ENCODE measurements around the gene PTRHD1. TPM values are rescaled to one million over a fixed set of nuclear protein-coding genes. Genes with fewer than 3 reads are reported as not detected.

Gene PTRHD1
- total RNA-seq, 1 donor from 2014 or later, result 25.2 TPM

DNA sequence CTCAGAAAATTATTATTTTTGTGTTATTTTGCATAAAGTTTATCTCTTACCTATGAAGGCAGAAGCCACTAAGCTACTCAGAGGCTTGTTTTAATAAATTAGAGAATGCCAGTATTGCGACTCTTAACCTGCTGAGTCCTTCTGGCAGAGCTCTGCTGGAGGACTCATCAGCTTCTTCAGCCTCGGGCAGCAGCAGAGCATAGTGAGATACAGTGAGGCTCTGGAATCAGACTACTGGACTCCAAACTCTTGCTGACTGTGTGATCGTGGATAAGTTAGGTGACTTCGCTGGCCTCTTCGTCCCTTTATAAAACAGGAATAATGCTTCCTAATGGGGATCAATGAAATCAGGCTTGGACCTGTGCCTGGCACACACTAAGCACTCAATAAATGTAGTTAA lies 1.7 kb downstream of the PTRHD1 start:
- no peaks in the 10 kb centered on the region for H3K36me3 Mint-ChIP-seq (ENCODE audit: unreplicated experiment)
- peaks cover 5% of the 10 kb centered on the region for H3K4me1 Mint-ChIP-seq (ENCODE audit: low read depth, unreplicated experiment)
- no peak overlapping the region for H3K27ac Mint-ChIP-seq (ENCODE audit: unreplicated experiment)
- no peak for DNase-seq
- peaks cover 15% of the 10 kb centered on the region for H3K27me3 Mint-ChIP-seq (ENCODE audit: unreplicated experiment)
- peak overlapping the region; percentile 30 for H3K4me3 Mint-ChIP-seq (ENCODE audit: unreplicated experiment)
- TF ChIP-seq, protein P1, sequence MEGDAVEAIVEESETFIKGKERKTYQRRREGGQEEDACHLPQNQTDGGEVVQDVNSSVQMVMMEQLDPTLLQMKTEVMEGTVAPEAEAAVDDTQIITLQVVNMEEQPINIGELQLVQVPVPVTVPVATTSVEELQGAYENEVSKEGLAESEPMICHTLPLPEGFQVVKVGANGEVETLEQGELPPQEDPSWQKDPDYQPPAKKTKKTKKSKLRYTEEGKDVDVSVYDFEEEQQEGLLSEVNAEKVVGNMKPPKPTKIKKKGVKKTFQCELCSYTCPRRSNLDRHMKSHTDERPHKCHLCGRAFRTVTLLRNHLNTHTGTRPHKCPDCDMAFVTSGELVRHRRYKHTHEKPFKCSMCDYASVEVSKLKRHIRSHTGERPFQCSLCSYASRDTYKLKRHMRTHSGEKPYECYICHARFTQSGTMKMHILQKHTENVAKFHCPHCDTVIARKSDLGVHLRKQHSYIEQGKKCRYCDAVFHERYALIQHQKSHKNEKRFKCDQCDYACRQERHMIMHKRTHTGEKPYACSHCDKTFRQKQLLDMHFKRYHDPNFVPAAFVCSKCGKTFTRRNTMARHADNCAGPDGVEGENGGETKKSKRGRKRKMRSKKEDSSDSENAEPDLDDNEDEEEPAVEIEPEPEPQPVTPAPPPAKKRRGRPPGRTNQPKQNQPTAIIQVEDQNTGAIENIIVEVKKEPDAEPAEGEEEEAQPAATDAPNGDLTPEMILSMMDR (IDR thresholded peaks at IDR 0.05; ENCODE audit: partially characterized antibody, unreplicated experiment), result no peak
- H3K9me3 Mint-ChIP-seq (ENCODE audit: unreplicated experiment), result no peaks in the 10 kb centered on the region

DNA sequence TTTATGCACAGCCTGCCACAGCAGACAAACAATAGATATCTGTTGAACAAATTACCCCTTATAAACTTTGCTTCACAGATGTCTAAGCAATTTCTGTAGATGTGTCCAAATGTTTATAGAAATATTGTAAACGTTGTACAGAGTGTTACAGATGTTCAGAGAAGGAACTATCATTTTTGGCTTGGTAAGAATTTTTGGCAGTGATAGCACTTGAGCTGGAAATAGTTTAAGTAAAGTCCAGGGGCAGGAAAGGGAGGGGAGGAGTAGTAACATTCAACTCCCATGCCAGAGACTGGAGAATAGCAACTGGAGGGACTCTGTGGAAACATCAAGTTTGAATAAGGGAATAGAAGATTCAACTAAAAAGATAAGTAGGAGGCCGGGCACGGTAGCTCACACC lies 4.4 kb downstream of the PTRHD1 start:
- DNase-seq, result no peak
- peaks cover 10% of the 10 kb centered on the region for H3K27me3 Mint-ChIP-seq (ENCODE audit: unreplicated experiment)
- H3K36me3 Mint-ChIP-seq (ENCODE audit: unreplicated experiment), result no peaks in the 10 kb centered on the region
- TF ChIP-seq, protein P1 (IDR thresholded peaks at IDR 0.05; ENCODE audit: partially characterized antibody, unreplicated experiment), result no peak
- no peaks in the 10 kb centered on the region for H3K9me3 Mint-ChIP-seq (ENCODE audit: unreplicated experiment)
- no peak overlapping the region for H3K4me3 Mint-ChIP-seq (ENCODE audit: unreplicated experiment)
- no peak overlapping the region for H3K27ac Mint-ChIP-seq (ENCODE audit: unreplicated experiment)
- peaks cover 4% of the 10 kb centered on the region for H3K4me1 Mint-ChIP-seq (ENCODE audit: low read depth, unreplicated experiment)

DNA sequence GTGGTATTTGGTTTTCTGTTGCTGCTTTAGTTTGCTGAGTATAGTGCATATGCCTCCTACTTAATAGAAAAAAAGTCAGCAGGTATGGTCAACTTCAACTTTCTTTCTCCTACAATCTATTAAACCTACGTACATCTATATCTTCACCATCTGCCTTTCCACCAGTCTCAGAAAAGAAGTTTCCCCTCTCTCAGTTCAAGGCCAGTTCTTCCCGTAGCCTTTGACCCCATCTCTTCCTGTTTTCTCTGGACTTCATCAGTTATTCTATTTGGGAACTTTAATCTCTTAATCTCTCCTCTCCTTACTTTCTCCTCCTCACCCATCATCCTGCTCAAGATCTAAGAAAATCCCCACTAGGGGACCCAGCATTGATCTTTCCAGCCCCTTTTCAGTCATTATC lies 5.7 kb downstream of the PTRHD1 start:
- TF ChIP-seq, protein P1 (IDR thresholded peaks at IDR 0.05; ENCODE audit: partially characterized antibody, unreplicated experiment), result no peak
- H3K27ac Mint-ChIP-seq (ENCODE audit: unreplicated experiment), result no peak overlapping the region
- no peak for DNase-seq
- H3K36me3 Mint-ChIP-seq (ENCODE audit: unreplicated experiment), result no peaks in the 10 kb centered on the region
- no peak overlapping the region for H3K4me3 Mint-ChIP-seq (ENCODE audit: unreplicated experiment)
- H3K4me1 Mint-ChIP-seq (ENCODE audit: low read depth, unreplicated experiment), result peaks cover 4% of the 10 kb centered on the region
- no peaks in the 10 kb centered on the region for H3K9me3 Mint-ChIP-seq (ENCODE audit: unreplicated experiment)
- no peaks in the 10 kb centered on the region for H3K27me3 Mint-ChIP-seq (ENCODE audit: unreplicated experiment)

DNA sequence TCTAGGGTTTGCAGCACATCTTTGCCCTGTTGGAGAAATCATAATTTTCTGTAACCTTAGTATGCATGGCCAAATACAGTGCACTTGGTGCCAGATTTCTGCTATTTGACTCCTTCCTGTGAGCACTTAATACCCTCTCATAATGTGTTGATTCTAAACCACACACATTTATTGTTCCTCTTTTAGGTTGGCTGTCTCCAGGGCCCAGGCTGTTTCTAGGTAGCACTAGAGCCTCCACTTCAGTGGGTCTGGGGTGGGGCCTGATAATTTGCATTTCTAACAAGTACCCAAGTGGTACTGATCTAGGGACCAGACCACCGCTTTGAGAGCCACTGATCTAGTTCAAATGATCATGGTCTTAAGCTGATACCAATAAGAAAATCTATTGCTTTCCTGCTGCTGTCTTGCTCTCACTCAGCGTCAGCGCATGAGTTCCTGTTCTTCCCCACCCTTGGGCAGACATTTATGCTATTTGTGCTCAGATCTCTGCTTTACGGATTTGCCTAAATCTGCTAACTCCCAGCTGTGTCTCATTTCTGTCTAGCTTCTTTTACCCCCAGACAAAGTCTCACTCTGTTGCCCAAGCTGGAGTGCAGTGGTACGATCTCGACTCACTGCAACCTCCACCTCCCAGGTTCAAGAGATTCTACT lies 7.4 kb downstream of the PTRHD1 start:
- TF ChIP-seq, protein P1 (IDR thresholded peaks at IDR 0.05; ENCODE audit: partially characterized antibody, unreplicated experiment), result no peak
- H3K27ac Mint-ChIP-seq (ENCODE audit: unreplicated experiment), result no peak overlapping the region
- peaks cover 2% of the 10 kb centered on the region for H3K9me3 Mint-ChIP-seq (ENCODE audit: unreplicated experiment)
- H3K36me3 Mint-ChIP-seq (ENCODE audit: unreplicated experiment), result peaks cover 3% of the 10 kb centered on the region
- H3K27me3 Mint-ChIP-seq (ENCODE audit: unreplicated experiment), result no peaks in the 10 kb centered on the region
- DNase-seq, result no peak
- H3K4me1 Mint-ChIP-seq (ENCODE audit: low read depth, unreplicated experiment), result no peaks in the 10 kb centered on the region
- no peak overlapping the region for H3K4me3 Mint-ChIP-seq (ENCODE audit: unreplicated experiment)

DNA sequence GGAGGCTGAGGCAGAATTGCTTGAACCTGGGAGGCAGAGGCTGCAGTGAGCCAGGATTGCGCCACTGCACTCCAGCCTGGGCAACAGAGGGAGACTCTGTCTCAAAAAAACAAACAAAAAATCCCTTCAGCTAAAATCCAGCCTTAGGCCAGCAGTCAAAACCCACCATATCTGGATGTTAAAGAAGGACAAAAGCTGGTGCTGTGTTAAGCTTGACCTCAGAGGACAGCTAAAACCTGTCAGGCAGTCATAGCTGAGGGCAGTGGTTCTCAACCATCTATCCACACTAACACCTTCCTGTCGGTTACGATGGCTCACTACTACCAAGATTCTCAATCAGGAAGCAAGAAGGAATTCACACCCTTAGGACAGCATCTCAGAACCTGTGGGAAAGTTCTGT lies 9.6 kb downstream of the PTRHD1 start:
- TF ChIP-seq, protein P1 (IDR thresholded peaks at IDR 0.05; ENCODE audit: partially characterized antibody, unreplicated experiment), result no peak
- no peak overlapping the region for H3K4me3 Mint-ChIP-seq (ENCODE audit: unreplicated experiment)
- peaks cover 7% of the 10 kb centered on the region for H3K36me3 Mint-ChIP-seq (ENCODE audit: unreplicated experiment)
- no peak for DNase-seq
- no peak overlapping the region for H3K27ac Mint-ChIP-seq (ENCODE audit: unreplicated experiment)
- H3K9me3 Mint-ChIP-seq (ENCODE audit: unreplicated experiment), result peaks cover 5% of the 10 kb centered on the region
- no peaks in the 10 kb centered on the region for H3K27me3 Mint-ChIP-seq (ENCODE audit: unreplicated experiment)
- H3K4me1 Mint-ChIP-seq (ENCODE audit: low read depth, unreplicated experiment), result no peaks in the 10 kb centered on the region

Data from glutamatergic neuron (in vitro differentiated cells).